Activated naive CD8-positive, alpha-beta T cell treated with anti-CD3 and anti-CD28 coated beads, Interleukin-2, amount 10 ng/mL, durations not matched to agents 7 days and 5 days (primary cell): Measurements from ENCODE around the gene BMPER. TPM values are rescaled to one million over a fixed set of nuclear protein-coding genes. Genes with fewer than 3 reads are reported as not detected.
"Not testable (repeated sequence)": the region's sequence is repeated elsewhere in the genome, so short reads cannot be mapped to it uniquely, and the experiment has no call there.

Experiments used
- ATAC-seq: fragments of 150-1000 bp; cut with Tn5 transposase; one replicate; pipeline ENCODE4 v1.10.0; 2021; ENCODE audit warnings: low read depth, moderate library complexity
- POLR2A ChIA-PET: fragments of 350-600 bp; sonication (Branson Sonifier 250); formaldehyde crosslinking; loops from one replicate; lab custom pipeline; 2021; ENCODE audit warnings: antibody characterized with exemption; lab: Charles Lee
- DNase-seq: peaks from one replicate; pipeline ENCODE4 v3.0.0; 2021
- H3K27ac Mint-ChIP-seq: one replicate; pipeline ENCODE4 v1.8.0; 2022; ENCODE audit warnings: mild to moderate bottlenecking, mixed read lengths
- H3K27me3 Mint-ChIP-seq: one replicate; pipeline ENCODE4 v1.8.0; 2022; ENCODE audit warnings: mild to moderate bottlenecking, moderate library complexity, mixed read lengths
- H3K36me3 Mint-ChIP-seq: one replicate; pipeline ENCODE4 v1.8.0; 2021; ENCODE audit warnings: mild to moderate bottlenecking, mixed read lengths
- H3K4me1 Mint-ChIP-seq: one replicate; pipeline ENCODE4 v1.8.0; 2021; ENCODE audit warnings: mixed read lengths
- H3K4me3 Mint-ChIP-seq: one replicate; pipeline ENCODE4 v1.8.0; 2022; ENCODE audit warnings: mild to moderate bottlenecking, moderate library complexity, mixed read lengths
- H3K9me3 Mint-ChIP-seq: one replicate; pipeline ENCODE4 v1.8.0; 2021; ENCODE audit warnings: mixed read lengths
- total RNA-seq, 2 experiments: library from RNA; stranded (reverse); gene quantifications; one replicate each; pipeline ENCODE4 v1.2.3, GENCODE V29; 2021

The BMPER gene
- total RNA-seq, 2 experiments from 2014 or later = not detected

DNA sequence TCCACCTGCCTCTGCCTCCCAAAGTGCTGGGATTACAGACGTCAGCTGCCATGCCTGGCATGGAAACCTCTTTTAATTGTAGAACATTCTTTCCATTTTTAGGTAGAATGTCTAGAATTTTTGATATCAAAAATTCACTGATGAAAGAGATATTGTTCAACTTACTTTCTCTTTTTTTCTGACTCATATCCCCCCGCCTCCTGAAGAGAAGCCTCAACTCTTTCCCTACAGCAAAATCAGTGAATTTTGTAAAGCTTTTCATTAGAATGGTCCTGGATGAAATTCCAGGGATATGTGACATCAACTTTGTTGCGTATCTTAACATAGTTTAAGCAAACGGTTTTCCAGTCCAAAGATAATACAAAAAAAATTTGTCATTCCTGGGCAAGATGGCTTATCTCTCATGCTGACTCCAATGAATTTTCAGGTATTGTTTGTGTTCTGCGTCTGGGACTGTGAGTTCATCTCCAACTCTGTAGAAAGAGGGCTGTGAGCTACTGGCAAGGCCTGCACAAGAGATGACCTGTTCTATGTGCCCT lies 256.8 kb downstream of the BMPER start:
- peaks cover 5% of the 10 kb centered on the region for H3K9me3 Mint-ChIP-seq
- no peak overlapping the region for H3K27ac Mint-ChIP-seq
- ATAC-seq (no peak), DNase-seq (no peak)
- H3K36me3 Mint-ChIP-seq = no peaks in the 10 kb centered on the region
- no peak overlapping the region for H3K4me3 Mint-ChIP-seq
- no peaks in the 10 kb centered on the region for H3K4me1 Mint-ChIP-seq
- POLR2A ChIA-PET = no interaction called here
- H3K27me3 Mint-ChIP-seq = no peaks in the 10 kb centered on the region

DNA sequence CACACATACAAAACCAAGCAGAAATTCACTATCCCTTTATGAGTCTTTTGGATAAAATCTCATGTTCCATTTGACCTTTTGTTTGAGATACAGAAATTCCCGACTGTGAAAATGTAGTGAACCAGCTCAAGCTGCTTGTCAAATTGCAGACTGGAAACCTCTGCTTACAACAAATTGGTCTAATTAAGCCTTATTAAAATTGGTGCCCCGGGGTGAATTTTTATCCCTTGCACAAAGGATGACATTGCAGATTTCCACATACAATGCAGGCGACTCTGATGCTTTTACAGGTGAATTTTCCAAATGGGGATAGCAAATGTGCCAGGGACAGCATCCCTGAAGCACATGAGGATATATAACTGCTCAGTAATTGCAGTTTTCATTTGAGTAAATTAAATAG lies 257.3 kb downstream of the BMPER start:
- Mint-ChIP-seq H3K4me1 (no peaks in the 10 kb centered on the region), H3K27ac (no peak overlapping the region)
- POLR2A ChIA-PET = no interaction called here

DNA sequence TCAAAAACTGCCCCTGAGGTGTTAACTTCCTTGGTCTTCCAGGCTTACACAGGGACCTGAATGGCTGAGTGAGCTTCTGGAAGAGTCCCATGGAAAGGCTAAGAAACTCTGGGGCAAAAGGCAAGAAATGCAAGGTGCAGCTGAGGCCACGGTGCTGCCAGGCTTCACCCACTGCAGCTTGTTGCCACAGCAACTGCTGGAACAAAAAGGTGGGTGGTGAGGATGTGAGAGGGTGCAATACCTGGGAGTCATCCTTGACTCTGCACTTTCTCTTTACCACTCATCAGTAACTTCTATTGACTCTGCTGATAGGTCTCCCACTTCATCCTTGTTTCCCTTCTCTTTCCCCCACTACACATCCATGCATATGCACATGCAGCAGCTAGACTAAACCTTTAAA lies 258.6 kb downstream of the BMPER start:
- no peaks in the 10 kb centered on the region for H3K27me3 Mint-ChIP-seq
- H3K9me3 Mint-ChIP-seq = peaks cover 3% of the 10 kb centered on the region
- H3K27ac Mint-ChIP-seq = no peak overlapping the region
- H3K4me3 Mint-ChIP-seq = no peak overlapping the region
- H3K4me1 Mint-ChIP-seq = no peaks in the 10 kb centered on the region
- POLR2A ChIA-PET = no interaction called here
- H3K36me3 Mint-ChIP-seq = no peaks in the 10 kb centered on the region
- no peak for ATAC-seq
- DNase-seq = no peak

More for the DNA sequence above, 257.3 kb downstream of the BMPER start:
- Mint-ChIP-seq H3K9me3 (peaks cover 3% of the 10 kb centered on the region), H3K36me3 (no peaks in the 10 kb centered on the region), H3K27me3 (no peaks in the 10 kb centered on the region), H3K4me3 (no peak overlapping the region)
- ATAC-seq = no peak
- no peak for DNase-seq

DNA sequence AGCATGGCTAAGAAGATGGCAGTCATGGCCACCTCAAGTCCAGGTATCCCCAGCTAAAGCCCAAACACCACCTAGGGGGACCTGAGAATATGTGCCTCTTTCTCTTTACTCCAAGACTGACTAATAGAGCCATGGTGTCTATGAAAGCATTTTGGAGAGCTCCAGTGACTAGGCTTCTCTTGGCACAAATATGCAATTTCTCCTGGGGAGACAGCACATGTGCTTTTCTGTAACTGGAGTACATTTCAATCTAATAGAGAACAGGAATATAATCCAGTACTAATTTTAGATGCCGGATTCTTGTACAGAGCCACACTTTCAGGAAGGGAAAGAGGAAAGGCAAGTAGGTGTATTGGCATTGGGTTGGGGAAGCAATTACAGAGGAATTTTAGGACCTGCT lies 260.1 kb downstream of the BMPER start:
- DNase-seq (no peak), ATAC-seq (no peak)
- no peaks in the 10 kb centered on the region for H3K4me1 Mint-ChIP-seq
- H3K36me3 Mint-ChIP-seq = no peaks in the 10 kb centered on the region
- POLR2A ChIA-PET = no interaction called here
- H3K9me3 Mint-ChIP-seq = peaks cover 3% of the 10 kb centered on the region
- H3K27ac Mint-ChIP-seq = no peak overlapping the region
- H3K4me3 Mint-ChIP-seq = no peak overlapping the region
- H3K27me3 Mint-ChIP-seq = no peaks in the 10 kb centered on the region

DNA sequence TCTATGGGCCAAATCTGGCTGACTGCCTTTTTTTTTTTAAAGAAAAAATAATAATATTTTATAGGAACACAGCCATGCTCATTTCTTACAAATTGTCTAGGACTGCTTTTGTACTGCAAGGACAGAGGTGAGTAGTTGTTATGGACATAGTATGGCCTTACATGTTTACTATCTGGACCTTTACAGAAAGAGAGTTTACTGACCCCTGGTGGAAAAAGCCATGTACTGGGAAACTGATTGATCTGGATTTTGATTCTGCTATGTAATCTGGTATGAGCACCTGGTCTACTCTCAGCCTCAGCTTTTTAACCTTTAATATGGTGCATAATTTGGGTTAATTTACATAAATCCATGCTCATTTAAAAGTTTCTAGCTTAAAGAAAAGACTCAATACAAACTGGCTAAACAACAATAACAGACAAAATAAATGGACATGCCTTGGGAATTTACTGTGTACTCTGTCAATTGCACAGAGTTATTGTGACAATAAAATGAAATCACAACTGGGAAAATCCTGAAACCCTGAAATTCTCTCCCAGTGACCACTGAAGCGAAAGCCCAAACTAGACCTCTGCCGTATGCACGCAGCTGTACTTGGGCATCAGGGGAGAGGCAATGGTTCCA lies 260.7 kb downstream of the BMPER start:
- ATAC-seq (no peak), DNase-seq (no peak)
- no peak overlapping the region for H3K27ac Mint-ChIP-seq
- H3K36me3 Mint-ChIP-seq = no peaks in the 10 kb centered on the region
- no peaks in the 10 kb centered on the region for H3K4me1 Mint-ChIP-seq
- POLR2A ChIA-PET = no interaction called here
- H3K9me3 Mint-ChIP-seq = peaks cover 3% of the 10 kb centered on the region
- no peaks in the 10 kb centered on the region for H3K27me3 Mint-ChIP-seq
- H3K4me3 Mint-ChIP-seq = no peak overlapping the region

DNA sequence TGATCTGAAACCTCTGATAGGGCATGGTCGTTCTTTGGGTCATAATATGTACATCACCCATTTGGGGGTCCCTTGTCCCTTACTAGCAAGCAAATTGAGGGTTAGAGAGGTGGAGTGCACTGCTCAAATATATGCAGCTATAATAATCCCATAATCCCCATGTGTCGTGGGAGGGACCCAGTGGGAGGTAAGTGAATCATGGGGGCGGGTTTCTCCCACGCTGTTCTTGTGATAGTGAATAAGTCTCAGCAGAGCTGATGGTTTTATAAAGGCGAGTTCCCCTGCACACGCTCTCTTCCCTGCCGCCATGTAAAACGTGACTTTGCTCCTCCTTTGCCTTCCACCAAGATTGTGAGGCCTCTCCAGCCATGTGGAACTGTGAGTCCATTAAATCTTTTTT lies 262.7 kb downstream of the BMPER start:
- Mint-ChIP-seq H3K27ac (no peak overlapping the region), H3K36me3 (no peaks in the 10 kb centered on the region), H3K4me1 (no peaks in the 10 kb centered on the region), H3K4me3 (no peak overlapping the region), H3K9me3 (no peaks in the 10 kb centered on the region), H3K27me3 (no peaks in the 10 kb centered on the region)
- POLR2A ChIA-PET = no interaction called here
- DNase-seq (no peak), ATAC-seq (no peak)

DNA sequence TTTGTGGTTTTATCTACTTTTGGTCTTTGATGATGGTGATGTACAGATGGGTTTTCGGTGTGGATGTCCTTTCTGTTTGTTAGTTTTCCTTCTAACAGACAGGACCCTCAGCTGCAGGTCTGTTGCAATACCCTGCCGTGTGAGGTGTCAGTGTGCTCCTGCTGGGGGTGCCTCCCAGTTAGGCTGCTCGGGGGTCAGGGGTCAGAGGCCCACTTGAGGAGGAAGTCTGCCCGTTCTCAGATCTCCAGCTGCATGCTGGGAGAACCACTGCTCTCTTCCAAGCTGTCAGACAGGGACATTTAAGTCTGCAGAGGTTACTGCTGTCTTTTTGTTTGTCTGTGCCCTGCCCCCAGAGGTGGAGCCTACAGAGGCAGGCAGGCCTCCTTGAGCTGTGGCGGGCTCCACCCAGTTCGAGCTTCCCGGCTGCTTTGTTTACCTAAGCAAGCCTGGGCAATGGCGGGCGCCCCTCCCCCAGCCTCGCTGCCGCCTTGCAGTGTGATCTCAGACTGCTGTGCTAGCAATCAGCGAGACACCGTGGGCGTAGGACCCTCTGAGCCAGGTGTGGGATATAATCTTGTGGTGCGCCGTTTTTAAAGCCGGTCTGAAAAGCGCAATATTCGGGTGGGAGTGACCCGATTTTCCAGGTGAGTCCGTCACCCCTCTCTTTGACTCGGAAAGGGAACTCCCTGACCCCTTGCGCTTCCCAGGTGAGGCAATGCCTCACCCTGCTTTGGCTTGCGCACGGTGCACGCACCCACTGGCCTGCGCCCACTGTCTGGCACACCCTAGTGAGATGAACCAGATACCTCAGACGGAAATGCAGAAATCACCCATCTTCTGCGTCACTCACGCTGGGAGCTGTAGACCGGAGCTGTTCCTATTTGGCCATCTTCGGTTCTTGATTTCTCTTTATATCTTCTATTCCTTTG lies 269.6 kb downstream of the BMPER start:
- H3K9me3 Mint-ChIP-seq, H3K27me3 Mint-ChIP-seq, H3K27ac Mint-ChIP-seq, H3K4me1 Mint-ChIP-seq, ATAC-seq, H3K4me3 Mint-ChIP-seq, DNase-seq, POLR2A ChIA-PET, H3K36me3 Mint-ChIP-seq: not testable (repeated sequence)

DNA sequence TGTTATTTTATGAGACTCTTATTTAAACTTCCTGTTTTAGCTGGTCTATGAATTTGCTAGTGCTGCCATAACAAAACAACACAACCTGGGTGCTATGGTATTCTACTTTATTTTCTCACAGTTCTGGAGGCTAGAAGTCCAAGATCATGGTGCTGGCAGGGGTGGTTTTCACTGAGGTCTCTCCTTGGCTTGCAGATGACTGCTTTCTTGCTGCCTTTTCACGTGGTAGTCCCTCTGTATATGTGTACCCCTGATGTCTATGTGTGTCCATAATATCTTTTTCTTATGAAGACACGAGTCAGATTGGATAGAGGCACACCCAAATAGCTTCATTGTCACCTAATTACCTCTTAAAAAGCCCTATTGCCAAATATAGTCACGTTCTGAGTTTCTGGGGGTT lies 270.5 kb downstream of the BMPER start:
- Mint-ChIP-seq H3K4me1 (no peaks in the 10 kb centered on the region), H3K27me3 (no peaks in the 10 kb centered on the region), H3K36me3 (no peaks in the 10 kb centered on the region), H3K27ac (no peak overlapping the region), H3K9me3 (peaks cover 3% of the 10 kb centered on the region), H3K4me3 (no peak overlapping the region)
- ATAC-seq (no peak), DNase-seq (no peak)
- POLR2A ChIA-PET = no interaction called here

DNA sequence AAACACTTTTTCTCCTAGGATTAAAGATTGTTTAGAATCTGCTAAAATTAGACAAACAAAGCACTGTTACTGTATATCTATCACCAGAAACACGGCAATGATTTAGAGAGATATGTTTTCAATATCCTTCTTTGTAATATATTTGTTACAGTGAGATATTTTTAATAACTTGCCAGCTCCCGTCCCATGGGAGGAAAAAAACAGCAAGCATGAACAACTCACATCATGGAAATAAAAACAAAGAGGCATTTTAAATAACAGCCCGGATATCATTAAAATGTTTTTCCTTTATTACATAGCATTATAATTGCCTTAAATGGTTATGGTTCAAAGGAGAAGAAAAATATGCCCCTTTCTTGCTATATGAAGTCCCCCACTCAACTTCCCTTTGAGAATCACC lies 272.1 kb downstream of the BMPER start:
- POLR2A ChIA-PET = no interaction called here
- no peak overlapping the region for H3K27ac Mint-ChIP-seq
- no peaks in the 10 kb centered on the region for H3K36me3 Mint-ChIP-seq
- no peaks in the 10 kb centered on the region for H3K27me3 Mint-ChIP-seq
- DNase-seq = no peak
- no peak for ATAC-seq
- H3K4me3 Mint-ChIP-seq = no peak overlapping the region
- peaks cover 3% of the 10 kb centered on the region for H3K9me3 Mint-ChIP-seq
- no peaks in the 10 kb centered on the region for H3K4me1 Mint-ChIP-seq

DNA sequence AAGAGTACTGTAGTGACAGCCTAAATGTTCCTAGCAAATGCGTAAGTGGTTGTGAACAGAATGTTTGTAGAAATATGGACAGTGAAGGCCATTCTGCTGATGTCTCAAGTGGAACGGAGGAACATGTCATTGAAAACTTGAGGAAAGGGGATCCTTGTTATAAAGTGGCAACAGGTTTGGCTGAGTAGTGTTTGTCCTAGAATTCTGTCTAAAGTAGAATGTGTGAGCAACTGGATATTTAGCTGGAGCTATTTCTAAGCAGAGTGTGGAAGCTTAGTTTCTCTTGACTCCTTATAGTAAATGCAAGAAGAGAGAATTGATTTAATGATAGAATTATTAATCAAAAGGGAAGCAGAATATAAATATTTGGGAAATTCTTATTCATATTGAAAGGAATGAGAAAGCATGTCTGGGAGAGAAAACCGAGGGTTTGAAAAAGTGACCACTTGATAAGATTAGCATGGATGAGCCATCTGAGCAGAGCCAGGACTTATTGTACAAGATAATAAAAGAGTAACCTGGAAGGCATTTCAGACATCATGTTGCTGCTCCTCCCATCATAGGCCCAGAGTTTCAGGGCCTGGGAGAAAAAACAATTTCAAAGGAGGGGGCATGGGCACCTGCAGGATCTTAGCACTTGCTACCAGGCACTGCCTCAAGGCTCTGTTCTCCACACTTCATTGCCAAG lies 276.1 kb downstream of the BMPER start:
- H3K27ac Mint-ChIP-seq = no peak overlapping the region
- peaks cover 3% of the 10 kb centered on the region for H3K9me3 Mint-ChIP-seq
- no peaks in the 10 kb centered on the region for H3K36me3 Mint-ChIP-seq
- ATAC-seq = no peak
- POLR2A ChIA-PET = no interaction called here
- DNase-seq = no peak
- H3K27me3 Mint-ChIP-seq = no peaks in the 10 kb centered on the region
- H3K4me1 Mint-ChIP-seq = no peaks in the 10 kb centered on the region
- H3K4me3 Mint-ChIP-seq = no peak overlapping the region

DNA sequence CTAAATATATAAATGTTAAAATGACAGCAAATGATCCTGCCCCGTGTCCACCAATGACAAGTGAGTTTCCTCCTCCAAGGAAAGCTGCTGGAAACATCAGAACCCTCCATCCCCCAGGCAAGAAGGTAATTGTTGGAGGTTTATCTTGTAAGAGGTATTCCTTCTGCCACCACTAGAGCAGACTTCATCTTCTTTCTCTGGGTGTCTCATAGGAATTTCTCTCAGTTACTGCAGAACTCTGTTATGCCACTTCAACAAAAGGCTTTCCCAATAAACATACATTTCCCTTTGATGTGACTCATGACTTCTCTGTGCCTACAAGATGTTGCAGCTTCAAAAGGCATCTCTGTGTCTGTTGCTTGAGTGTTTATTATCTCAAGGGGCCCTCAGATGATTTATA lies 279.1 kb downstream of the BMPER start:
- ATAC-seq = no peak
- no peaks in the 10 kb centered on the region for H3K36me3 Mint-ChIP-seq
- H3K27ac Mint-ChIP-seq = no peak overlapping the region
- H3K9me3 Mint-ChIP-seq = peaks cover 3% of the 10 kb centered on the region
- no peak for DNase-seq
- H3K27me3 Mint-ChIP-seq = no peaks in the 10 kb centered on the region
- H3K4me1 Mint-ChIP-seq = no peaks in the 10 kb centered on the region
- POLR2A ChIA-PET = no interaction called here
- H3K4me3 Mint-ChIP-seq = no peak overlapping the region

DNA sequence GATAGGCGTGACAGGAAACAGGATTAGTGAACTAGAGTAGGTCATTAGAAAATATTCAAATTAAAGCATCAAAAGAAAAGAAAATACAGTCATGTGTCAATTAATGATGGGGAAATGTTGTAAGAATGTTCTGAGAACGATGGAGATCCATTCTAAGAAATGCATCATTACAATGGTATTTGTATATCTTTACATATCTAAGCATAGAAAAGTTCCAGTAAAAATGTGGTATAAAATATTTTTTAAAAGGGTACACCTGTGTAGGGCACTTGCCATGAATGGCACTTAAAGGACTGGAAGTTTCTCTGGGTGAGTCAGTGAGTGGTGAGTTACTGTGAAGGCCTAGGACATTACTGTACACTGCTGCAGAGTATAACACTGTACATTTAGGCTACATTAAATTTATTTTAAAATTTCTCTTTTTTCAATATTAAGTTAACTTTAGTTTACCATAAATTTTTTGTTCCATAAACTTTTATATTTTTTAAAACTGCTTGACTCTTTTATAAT lies 282.5 kb downstream of the BMPER start:
- ATAC-seq = no peak
- Mint-ChIP-seq H3K4me1 (no peaks in the 10 kb centered on the region), H3K9me3 (peaks cover 6% of the 10 kb centered on the region), H3K36me3 (no peaks in the 10 kb centered on the region), H3K4me3 (no peak overlapping the region), H3K27me3 (no peaks in the 10 kb centered on the region), H3K27ac (no peak overlapping the region)
- DNase-seq = no peak
- POLR2A ChIA-PET = no interaction called here

DNA sequence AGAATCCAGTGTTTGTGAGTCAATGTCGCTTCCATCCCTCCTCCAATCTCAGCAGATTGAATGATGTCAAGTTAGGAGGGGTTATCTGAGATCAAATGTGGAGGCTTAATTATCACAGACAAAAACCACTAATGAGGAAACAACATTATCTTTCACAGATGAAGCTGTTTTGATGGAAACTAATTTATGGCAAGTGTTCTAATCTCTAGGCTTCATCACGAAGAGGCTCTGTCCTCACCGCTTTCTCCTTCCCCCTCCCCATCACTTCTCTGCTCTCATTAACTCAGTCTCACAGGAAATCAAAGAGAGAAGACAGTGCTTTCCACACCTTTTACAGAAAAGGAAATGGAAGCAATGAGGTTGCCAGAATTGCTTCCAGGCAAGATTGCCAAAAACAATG lies 283.7 kb downstream of the BMPER start:
- Mint-ChIP-seq H3K36me3 (no peaks in the 10 kb centered on the region), H3K4me3 (no peak overlapping the region), H3K9me3 (peaks cover 3% of the 10 kb centered on the region), H3K27ac (no peak overlapping the region), H3K4me1 (no peaks in the 10 kb centered on the region), H3K27me3 (no peaks in the 10 kb centered on the region)
- DNase-seq (no peak), ATAC-seq (no peak)
- POLR2A ChIA-PET = no interaction called here
